Measurements from ENCODE around the gene DYNC1I1.
"Not testable (repeated sequence)": the region's sequence is repeated elsewhere in the genome, so short reads cannot be mapped to it uniquely, and the experiment has no call there.

The DYNC1I1 gene

DNA sequence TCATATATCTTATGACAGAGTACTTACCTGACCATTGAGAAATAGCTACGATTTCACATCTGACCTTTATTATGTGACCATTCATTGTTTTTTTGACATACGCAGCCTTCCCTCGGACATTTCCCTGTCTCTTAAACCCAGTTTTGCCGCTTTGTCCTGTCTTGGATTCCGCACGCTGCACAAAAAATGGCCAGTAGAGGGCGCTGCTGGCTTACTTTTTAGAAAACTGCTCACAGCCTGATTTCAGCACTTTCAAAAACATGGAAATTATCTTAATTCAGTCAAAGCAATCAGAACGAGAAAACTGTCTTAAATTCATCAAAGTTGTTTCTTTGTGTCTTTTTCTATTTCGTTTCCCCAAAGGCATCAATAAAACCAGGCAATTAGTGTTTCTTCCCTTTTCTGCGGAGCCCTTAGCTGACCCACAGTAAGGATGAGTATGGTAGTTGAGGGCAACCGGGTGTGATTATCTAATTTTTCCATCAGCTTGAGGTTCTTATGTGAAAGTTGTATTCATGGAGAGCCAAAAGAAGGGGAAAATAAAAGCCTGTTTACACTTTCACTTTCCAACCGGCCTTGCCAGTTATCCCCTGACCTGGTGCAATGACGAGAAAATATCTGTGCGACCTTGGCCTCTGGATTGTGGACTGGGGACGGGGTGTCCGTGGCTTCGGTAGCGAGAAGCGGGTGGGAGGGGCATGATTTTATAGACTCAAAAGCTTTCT, 144.4 kb downstream of the DYNC1I1 start:
- DNase-seq, result peak; percentile 97

DNA sequence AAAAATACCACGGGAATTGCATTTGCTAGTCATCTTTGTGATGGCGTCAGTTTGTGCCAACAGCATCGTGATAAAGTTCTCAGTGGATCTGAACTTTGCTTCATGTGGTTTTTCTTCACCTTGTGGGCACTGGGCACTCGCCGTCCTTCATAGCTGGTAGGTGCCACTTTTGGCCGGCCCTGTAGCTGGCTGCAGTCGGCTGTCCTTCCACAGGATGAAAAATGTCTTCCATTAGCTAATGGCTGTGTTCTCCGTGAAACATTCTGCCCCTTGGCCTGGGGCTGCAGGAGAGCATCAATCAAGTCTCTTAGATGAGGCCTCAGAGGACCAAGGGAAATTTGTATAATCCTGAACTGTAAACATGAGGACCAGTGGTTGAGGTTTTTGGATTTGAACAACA, 145.3 kb downstream of the DYNC1I1 start:
- no peak for DNase-seq

DNA sequence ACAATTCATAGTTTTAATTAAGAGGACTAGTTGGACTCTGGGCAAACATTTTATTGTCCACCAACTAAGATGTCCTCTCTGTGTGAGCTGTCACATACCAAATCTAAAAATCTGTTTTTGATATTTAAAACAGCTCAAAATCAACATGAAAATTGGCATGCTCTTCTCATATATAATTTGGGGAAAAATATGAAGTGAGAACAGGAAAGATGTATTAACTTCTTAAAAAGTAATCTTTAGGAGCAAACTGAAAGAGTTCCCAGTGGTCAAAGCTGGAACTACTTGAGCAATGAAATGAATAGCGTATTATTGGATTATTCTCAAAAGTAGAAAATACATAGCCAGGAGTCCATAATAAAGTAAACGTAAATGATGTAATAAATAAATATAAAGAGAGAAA, 147.2 kb downstream of the DYNC1I1 start:
- DNase-seq, result peak; percentile 30

DNA sequence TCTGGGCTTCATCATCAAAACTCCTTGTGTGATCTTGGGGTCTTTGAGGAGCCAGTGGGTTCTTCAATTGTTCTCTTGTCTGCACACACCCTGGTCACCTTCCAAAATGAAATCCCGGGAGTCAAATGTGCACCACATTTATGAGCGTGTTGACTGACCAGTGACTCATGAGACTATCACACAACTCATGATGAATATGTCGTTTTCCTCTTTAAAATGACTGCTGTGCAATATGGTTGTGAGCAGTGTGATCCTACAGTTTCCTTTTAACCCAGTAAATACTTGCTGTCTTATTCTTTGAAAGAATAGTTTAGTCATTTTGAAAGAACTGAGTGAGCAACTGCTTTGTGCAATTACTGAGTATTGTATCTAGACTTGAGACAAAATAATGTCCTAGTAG, 149.2 kb downstream of the DYNC1I1 start:
- no peak for DNase-seq

DNA sequence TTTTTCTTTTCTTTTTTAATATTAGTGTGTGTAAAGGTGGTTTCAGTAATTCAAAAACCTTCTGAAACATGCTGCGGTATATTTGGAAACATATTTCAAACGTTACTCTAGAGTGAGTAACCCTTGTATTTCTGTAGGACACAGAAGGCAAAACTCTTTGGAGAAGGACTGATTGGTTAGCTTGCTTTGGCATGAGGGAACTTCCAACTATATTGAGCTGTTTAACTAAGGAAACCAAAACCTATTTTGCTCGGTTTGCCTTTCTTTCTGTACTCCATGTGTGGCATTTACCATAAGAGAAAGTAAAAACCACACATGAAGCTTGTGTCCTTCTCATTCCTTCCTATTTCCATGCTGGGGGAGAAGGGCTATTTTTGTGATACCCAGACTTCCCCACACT, 149.8 kb downstream of the DYNC1I1 start:
- DNase-seq, result no peak

DNA sequence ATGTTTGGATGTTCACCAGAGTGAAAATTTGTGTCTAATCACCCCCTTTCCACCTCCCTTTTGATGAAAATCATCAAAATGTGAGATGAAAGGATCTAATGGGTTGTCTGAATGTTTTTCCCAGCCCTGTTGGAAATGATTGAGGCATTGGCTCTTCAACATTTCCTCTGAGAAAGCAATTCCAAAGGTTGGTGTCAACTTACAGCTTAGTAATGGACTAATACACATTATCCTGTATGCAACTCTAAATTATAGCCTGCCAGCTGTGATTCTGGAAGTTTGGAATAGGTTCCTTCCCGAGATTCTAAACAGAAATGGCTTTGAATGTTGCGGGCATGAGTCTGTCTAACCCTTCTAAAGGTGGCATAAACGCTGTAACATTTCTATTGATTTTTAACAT, 152.9 kb downstream of the DYNC1I1 start:
- DNase-seq, result no peak

DNA sequence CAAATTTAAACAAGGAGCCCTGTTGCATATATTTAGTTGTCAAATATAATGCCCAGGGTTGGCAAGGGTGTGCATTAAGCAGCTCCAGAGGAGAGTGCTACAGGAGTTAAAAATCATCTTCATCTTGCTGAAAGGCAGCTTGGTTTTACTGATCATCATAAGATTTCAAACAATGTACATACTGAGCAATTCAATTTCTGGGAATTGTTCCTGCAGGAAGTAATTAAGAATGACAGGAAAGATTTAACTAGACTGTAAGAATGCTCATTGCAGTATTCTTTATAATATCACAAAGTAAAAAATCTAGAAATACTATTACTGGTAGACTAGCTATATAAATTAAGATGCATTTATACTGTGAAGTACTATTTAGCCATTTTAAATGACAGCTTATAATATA, 153.6 kb downstream of the DYNC1I1 start:
- DNase-seq, result no peak

DNA sequence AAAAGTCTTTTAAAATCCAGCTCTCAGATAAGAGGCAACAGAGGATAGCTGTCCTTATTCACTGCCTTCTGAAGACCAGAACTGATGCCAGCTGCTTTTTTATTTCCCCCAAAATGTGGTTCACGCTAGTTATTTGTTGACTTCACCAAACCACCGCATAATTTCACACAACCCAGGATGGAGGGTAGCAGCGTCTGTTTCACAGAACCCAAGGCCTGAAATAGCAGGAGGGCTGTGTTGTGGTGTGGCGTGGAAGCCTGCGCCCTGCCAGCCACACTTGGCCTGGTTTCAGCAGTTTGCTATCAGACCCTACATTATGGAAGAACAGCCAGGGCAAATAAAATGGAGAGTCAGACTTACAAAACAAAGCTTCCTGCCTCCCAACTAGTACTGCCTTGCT, 155.4 kb downstream of the DYNC1I1 start:
- DNase-seq, result no peak

DNA sequence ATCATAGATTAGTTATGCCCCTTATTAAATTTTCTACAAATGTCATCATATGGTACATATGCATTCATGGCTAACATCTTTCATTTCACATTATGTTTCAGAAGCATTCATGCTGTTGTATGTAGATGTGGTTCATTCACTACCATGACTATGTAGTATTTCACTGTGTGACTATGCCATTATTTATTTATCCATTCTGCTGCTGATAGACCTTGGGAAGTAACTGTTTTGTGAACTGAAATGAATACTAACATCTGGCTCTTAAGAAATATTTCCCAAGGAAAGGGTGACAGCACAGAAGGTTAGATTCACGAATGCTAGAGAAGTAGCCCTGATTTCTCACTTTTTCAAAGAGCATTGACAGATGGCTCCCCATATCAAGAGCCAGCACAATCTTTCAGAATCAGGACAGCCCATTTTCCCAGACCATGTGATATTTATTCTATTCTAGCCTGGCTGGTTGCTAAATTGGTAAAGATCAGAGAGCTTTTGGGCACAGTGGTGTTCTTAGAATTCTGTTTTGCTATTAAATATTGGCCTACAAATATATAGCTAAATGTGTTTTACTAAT, 157.4 kb downstream of the DYNC1I1 start:
- DNase-seq, result no peak

DNA sequence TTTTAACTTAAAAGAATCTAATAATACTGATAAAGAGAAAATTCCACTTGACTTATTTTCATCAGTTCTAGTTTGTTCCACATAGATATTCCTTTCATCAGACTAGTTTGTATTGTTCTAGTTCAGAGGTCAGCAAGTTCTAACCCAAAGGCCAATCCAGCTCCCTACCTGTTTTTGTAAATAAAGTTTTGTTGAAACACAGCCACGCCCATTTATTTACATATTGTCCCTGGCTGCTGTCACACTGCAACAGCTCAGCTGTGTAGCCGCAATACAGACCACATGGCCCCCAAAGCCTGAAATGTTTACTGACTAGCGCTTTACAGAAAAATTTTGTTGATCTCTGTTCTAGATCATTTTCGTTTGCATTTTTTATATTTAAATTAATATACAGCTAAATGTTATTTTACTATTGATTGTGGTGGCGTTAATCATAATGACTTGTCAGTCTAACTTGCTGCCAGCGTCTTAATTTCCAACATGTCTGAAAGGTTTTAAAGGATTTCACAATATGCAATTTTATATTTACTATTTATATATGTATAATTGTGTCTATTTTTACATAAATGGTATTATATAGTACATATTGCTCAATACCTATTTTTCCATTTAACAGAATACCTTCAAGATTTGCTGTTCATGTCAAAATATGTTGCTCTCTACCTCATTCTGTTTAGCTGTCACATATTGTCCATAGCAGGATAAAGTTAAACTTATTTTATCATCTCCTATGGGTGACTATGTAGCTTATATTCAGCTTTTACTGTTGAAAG, 159.3 kb downstream of the DYNC1I1 start:
- DNase-seq, result no peak

DNA sequence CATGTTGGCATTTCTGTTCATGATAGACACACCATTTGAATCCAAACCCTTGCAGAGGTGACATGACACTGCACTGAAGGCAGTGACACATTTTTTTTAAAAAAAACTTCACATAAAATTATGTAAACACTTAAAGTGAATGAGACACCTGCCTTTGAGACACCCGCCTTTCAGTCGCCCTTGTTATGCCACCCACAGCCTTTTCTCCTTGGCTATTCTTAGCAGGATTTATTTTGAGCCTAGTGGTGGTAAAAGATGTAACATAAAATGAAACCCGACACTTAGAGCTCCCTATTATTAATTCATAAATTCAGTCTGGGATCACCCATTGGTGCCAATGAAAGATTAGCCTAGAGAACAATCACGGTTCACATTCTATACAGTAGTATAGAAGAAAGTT, 161.3 kb downstream of the DYNC1I1 start:
- no peak for DNase-seq

DNA sequence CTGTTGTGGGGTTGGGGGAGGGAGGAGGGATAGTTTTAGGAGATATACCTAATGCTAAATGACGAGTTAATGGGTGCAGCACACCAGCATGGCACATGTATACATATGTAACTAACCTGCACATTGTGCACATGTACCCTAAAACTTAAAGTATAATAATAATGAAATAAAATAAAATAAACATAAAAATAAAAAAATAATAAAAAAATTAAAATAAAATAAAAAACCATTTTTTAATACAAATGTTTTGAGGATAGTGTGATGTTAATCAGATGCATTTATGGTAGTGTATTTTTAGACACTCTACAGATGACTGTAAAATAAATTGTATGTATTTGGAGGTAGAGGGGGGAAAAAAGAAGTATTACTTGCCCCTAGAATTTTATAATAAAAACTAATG, 172.5 kb downstream of the DYNC1I1 start:
- DNase-seq, result not testable (repeated sequence)

DNA sequence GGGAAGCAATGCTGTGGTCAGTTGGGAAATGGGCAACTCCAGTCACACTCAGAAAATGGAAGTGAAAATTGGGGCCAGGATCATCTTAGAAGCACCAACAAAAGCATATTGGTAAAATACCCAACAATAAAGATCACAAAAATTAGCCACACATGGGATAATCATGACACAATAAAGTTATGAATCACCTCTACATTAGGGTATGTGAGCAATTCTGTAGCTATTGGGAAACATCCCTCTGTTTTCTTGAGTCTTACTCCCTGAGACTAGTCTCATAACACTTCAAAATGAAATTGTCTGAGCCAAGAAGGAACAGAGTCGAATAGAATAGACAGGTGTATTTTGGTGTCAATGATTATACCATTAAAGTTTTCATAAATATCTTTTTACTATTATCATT, 178.3 kb downstream of the DYNC1I1 start:
- no peak for DNase-seq

DNA sequence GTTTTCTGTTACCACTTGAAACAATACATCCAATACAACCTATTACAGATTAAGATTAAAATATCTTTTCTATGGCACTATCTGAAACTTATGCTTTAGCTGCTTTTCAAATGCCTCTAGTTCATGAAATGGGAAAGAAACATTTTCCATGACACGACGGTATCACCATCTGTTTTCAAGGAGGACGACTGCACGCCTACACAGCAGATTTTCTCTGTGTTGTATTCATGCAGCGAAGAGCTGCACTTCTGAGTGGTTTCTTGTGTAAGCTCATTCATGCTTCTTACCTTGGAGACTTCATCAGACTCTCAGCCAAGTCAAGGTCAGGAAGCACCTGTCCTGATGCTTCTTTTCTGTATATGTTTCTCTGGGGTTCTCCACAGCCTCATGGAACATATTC, 179.2 kb downstream of the DYNC1I1 start:
- DNase-seq, result no peak

DNA sequence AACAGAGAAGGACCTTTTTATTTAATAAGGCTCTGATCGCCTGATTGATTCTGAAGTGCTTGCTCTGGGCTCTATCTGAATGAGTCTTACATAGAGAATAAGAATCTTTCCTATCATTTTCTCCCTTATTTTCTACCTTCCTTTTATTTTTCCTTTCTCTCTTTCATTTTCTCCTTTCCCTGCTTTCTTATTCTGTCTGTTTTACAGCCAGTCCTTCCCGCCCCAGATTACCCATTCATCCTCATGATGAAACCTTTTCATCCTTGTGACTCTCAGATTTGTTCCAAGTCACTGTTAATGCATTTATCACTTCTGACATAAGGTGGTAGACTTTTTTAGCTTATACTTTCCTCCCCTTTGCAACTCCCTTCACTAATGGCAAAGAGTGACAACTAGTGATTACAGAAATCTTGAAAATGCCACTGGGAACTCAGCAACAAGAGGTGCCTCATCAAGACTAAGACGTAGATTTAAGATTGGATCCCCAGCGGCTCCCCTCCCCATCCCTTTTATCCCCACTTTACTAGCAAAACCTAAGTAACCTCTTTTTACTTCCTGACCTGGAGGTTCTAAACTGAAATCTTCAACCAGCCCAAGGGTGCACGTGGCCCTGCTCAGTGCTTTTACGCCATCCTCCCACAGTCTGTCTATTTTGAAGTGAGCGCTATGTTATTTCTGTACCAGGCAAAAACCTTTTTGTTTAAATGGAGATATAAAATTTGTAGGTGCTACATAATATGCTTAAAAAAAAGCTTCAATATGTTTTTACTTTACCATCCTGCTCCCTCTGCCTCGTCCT, 179.8 kb downstream of the DYNC1I1 start:
- DNase-seq, result no peak

DNA sequence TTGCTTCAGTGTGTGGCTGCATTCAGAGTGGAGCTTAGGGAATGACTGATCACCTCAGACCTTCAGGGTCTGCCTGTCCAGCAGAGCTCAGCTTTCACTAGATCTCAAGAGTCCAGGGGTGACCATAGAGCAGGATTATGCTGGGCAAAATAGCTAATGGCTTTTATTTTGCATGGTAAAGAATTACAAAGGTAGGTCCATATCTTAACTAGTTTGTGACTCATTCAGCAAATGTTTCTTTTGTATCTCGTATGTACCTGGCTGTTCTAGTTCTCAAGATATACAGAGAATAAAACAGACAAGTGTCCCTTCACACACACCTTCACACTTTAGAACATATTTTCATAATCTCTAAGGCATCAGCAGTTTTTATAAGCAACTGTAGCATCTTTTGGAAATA, 180.5 kb downstream of the DYNC1I1 start:
- DNase-seq, result no peak

DNA sequence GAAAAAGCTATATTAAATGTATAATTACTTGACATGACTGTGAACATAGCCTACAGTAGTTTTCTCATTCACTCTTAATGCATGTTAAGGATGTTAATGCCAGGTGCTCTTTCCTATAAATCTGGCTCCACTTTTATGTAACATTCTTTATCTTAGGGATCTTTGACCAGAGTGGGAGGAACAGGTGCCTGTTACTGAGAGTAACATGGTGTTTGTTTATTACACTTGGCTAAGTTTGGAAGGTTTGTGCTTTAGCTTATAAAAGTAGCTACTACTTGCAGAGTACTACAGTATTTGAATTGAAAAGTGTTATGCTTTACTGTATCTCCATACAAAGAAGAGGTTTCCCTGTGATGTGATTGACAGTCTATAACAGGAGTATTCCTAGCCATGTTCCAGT, 183.4 kb downstream of the DYNC1I1 start:
- DNase-seq, result no peak

DNA sequence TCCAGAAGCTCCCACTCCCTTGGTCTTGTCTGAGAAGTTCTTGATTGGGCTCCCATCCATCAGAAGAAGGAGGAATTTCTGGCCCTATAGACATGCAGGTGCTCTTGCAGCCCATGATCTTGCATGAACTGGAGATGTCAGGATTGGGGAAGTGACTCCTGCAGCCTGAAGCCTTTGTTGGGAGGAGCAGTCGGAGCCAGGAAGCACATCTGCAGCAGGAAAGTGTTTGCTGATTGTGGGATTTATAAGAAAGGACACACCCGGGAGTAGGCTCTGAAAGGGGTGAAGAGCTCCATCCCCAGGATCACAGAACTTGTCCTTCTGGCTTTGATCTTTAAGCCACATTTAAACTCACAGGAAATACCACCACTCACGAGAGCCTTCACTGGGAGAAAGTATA, 185.2 kb downstream of the DYNC1I1 start:
- no peak for DNase-seq

DNA sequence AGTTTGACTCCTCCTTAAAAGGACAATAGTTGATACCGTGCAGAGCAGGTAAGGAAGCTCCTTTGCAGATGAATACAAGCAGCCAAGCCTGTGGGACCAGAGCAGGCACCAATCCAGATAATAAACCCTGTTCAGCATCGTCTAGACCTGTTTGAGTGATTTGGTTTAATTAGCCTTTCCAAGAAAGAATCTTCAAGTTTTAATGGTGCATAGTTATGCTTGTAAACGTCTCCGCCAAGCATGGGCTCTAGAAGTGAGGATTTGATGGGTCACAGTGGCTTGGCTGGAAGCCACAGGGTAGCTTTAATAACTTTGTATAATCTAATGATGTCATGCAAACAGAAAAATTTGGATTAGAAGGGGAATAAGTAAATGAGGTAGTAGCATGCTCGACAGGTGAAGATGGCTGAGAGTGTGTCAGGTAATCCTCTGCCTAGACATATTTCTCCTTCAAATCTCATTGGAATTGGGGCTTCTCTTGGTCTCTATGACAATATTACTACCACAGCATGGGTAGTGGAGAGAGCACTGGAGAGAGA, 188.4 kb downstream of the DYNC1I1 start:
- DNase-seq, result no peak

DNA sequence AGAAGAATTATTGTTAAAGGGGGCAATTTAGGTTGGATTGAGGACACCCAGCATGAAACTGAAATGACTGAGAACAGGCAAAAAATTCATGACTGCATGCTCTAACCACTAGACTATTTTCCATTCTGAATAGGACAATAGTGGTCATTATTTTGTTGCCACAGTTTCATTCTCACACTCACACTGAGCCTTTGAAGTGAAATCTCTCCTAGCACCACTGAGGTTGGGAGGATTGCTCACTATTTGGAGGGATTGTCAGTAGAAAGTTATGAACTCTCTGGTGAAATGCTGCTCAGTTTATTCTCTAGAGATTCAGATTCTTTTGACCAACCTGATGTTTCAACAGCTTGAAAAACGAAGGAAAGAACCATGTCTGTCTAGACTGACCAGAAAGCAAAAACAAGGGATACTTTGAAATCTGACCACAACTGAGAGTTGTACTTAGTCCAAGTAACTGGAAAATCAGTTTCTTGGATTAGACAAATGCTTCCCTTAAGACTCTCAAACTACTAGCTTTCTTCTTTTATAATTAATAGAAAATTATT, 191.2 kb downstream of the DYNC1I1 start:
- DNase-seq, result no peak

DNA sequence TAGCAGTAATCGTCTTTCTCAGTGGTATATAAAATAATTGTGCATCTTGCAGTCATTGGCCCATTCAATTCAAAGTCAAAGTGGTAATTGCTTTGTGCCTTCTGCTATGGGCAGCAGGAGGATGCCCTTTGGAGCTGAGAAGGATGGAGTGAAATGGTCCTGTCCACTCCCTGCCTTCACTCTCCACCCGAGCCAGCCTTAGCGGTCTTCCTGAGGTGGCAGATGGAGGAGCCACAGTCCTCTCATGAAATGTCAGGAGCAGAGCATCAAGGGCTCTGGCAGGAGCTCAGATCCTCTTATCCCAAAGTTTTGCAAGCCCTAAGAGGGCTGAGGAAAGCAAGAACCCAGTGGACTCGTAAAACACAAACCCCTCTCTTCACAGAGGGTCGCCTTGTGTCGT, 199.4 kb downstream of the DYNC1I1 start:
- no peak for DNase-seq

DNA sequence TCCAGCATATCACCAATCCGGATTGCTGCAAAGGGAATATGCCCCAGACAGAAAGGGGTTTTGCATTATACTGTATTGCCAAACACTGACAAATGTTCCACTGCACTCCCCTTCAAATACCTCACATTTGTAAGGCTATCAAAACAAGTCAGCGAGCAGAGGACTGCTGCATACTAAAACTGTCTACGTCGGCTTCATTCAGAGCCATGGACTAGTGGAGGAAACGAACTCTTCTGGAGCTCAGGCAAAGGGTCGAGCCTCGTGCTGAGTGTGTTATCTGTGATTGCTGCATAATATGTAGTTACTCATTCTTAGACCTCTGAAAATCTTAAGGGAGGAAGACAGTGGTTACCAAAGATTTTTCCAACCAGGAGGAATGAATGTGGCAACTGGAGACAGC, 200.2 kb downstream of the DYNC1I1 start:
- DNase-seq, result no peak

DNA sequence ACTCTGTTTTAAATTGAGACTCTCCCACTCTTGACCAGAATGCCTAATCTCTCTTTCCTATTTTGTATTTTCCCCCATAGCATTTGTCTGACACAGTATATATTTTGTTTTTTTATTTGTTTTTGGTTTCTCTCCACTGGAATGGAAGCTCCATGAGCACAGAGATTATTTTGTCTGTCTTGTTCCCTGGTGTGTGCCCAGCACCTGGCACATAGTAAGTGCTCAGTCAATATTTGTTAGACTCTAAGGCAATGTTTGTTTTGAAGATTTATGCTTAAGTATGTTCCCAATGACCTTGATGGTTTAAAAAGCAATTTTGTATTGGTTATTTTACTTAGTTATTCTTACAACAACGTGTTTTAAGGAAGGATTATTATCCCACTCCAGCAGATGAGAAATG, 201.8 kb downstream of the DYNC1I1 start:
- no peak for DNase-seq
